Activated CD8-positive, alpha-beta memory T cell treated with anti-CD3 and anti-CD28 coated beads, Interleukin-2, amount 50 U/mL, for 4 hours (primary cell): ENCODE measurements around the gene FEV.

Source experiments
- DNase-seq: peaks from one replicate; pipeline ENCODE4 v3.0.0-alpha.2; 2020

Gene FEV

DNA sequence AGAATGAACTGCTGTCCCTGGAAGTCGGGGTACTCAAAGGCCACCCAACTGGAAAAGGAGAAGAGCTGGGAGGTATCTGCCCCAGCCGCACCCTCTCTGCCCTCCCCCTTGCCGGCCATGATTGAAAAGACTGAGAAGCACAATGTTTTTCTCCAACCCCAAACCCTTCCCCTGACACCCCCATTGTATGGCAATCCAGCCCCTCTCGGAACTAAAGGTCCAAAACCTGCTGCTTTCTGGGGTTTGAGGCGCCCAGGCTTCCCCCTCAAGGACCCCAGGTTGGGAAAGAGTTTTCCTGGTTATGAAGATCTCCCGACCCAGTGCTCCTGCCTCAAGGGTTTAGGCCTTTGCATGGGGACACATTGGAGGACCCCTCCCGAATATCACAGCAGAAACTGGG, 7.2 kb upstream of the FEV start:
- no peak for DNase-seq

DNA sequence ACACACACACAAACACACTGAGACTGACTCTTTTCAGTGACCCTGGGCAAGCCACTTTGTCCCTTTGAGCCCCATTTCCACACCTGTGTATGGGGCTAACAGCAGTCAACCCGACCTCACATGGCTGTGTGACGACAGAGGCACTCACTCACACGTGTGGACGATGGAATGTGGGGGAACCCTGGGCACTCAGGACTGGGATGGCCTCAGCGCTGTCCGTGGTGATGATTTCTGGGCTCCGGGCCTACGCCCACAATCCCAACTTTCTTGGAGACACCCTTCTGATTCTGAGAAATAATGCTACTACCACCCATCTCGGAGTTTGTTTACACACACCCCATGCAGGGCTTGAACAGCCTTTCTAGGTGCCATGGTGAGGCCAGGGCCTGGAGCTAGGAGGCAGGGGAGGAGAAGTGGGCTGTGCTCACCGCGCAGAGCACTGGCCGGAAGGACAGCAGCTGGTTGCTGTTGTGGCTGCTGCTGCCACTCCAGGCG, 6.7 kb upstream of the FEV start:
- DNase-seq, result no peak

DNA sequence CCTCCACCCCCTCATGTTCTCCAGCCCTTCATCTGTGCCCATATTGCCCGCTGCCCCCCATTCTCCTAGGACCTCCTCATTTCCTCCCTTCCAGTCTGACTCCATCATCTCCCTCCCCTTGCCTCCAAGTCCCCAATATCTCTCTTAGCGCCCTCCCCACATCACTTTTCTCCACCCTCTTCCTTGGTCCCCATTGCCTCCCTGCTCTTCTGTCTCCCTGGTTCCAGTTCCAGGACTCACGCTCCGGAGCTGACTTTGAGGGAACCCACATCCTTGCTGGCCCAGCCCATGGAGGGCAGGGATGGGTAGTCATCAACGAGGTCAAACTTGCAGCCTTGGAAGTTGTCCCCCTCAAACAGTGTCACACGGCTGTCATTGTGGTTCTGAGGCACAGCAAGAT, 5.6 kb upstream of the FEV start:
- no peak for DNase-seq

DNA sequence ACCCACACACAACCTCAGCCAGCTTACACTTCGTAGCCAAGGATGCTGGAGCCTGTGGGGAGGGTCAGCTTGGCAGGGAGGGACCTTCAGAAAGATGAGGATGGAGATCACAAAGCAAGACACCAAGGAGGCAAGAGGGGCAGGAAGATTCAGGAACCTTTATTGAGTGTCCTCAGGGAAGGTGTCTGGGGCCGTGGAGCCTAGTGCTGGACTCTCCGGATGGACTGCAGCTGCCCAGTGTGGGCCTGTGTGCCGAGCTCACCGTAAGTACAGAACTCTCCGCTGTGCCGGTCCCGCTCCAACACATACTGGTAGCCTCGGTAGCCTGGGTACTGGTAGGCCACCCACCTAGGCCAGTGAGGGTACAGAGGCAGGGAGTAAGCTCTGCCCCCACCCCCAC, 5.1 kb upstream of the FEV start:
- no peak for DNase-seq

DNA sequence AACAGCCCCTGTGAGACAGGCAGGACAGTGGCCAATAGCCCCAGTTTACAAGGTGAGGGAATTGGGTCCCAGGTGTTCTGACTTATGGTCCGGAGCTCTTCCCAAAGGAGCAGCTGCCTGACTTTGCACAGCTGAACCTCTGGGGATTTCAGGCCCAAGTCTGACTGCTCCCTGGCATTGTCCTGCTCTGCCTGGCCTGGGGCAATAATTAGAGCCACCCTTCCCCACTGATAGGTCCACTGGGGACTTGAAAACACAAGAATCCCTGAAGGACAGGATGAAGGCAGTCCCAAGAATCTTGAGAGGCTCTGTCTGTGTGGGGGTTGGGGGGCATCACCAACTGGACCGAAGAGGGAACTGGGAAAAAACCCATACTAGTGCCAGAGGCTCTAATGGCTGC, 3.7 kb upstream of the FEV start:
- DNase-seq, result no peak

DNA sequence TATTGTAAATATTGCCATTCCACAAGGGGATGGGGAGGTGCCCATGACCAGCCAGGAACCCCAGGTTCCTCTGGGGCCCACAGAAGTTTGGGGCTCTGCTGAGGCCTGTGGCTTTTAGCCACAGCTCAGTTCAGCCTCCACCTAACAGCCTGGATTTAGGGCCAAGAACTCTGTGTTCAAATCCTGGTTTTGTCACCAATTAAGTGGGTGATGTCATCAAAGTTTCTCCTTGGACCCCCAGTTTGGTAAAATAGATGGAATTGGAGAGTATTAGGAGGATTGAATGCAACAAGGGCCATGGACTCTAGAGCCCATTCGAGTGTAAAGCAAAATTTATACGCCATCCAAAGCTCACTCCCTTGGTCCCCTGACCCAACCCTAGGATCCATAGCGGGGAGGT, 3.2 kb upstream of the FEV start:
- no peak for DNase-seq

DNA sequence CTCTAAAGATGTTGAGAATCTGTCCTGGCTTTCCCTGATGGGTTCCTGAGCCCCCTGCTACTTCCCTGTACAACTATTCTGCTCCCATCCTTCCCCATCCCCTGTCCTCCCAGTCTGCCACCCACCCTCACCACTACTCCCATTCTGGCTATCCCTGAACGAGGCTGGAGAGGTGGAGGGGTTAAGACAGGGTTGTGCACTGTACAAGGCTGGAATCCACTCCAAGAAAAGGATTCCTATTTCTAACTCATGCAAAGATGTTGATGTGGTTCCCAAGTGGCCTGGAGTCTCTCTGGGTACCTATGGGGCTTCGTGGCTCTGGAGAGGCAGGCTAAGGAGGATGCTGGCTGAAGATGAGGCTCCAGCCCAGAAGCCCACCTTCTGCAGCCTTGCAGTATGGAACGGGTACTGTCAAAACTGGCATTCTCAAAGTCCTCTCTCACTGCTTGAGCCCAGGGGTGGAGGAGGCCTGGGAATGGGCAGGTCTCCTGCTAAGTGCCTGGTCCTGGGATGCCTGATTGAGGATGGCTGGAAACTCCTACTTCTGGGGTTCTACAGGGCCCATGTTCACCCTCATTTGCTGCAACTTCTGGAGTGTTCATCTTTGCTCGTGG, 1.3 kb upstream of the FEV start:
- DNase-seq, result no peak

DNA sequence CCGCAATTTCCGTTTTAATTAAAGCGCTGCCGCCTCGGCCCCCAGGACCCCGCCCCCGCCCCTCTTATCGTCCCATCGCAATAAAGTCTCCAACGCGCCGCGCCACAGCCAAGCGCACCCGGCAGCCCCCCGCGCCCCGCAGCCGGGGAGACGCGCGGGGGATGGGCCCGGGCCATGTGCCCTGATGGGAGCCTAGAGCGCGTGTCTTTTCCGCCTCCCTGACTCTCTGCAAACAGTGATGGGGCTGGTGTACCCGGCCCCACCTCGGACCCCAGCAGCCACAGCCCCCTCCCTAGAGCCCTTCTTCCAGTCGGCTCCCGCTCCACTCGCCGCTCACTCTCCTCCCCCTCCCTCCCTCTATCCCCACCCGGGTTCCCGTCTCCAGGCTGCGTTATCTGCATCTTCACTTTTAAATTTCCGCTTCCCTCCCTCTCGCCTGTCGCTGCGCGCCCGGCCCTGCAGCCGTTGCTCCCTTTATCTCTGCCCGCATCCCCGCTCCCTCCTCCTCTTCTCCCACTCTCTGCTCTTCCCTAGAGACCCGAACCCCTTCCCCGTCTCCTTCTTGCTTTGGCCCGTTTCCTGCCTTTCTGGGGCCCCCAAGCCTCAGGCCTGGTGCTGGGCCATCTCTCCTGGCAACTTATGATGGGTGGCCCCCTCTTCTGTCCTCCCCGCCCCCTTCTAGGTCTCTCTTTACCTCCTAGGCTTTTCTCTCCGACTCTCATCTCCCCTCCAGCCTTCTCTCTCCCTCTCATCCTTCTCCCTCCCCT, 524 bp upstream of the FEV start:
- DNase-seq, result no peak

DNA sequence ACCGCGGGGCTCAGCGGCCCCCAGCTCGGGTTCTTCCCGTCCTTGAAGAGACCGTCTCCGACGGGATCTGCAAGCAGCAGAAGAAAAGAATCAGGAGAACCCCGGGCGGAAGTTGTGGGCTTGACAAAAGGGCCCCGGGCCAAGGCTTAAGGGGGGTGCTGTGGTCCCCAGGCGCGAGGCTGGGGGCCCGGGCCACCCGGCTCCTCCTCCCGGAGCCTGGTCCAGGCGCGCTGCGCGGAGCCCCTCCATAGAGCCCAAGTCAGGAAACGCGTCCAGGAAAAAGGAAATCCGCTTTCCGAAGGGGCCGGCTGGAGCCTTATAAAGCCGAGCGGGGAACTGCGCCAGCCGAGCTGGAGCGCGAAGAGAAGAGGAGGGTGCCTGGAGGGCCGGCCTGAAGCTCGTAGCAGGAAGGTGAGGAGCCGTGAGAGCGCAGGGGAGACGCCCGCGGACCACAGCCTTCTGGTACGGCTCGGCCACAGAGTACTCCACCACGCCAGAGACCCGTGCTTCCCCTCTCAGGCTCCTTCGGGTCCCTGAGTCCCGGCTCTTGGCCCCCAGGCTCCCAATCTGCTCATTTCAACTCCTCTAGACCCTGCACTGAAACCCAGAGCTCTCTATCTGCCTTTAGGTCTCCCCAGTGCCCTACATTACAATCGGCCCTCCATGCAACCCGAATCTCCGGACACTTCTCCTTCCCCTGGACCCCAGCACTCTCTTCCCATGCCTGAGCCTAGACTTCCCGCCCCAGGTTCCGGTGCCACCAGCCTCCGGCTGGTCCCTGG, 554 bp downstream of the FEV start:
- DNase-seq, result no peak

DNA sequence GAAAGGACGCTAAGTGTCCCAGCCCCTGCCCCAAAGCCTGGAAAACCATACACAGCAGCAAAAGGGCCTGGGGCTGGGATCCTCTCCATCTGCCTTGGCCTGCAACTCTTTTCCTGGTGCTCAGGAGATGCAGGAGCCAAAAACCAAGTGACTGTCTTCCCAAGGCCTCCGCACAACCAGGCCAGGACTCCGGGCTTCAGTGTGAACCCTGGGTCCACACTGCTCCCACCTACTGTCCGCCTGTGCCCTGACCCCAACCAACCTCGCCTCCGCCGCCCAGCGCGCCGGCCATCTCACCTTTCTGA, 1.1 kb downstream of the FEV start:
- DNase-seq, result no peak

DNA sequence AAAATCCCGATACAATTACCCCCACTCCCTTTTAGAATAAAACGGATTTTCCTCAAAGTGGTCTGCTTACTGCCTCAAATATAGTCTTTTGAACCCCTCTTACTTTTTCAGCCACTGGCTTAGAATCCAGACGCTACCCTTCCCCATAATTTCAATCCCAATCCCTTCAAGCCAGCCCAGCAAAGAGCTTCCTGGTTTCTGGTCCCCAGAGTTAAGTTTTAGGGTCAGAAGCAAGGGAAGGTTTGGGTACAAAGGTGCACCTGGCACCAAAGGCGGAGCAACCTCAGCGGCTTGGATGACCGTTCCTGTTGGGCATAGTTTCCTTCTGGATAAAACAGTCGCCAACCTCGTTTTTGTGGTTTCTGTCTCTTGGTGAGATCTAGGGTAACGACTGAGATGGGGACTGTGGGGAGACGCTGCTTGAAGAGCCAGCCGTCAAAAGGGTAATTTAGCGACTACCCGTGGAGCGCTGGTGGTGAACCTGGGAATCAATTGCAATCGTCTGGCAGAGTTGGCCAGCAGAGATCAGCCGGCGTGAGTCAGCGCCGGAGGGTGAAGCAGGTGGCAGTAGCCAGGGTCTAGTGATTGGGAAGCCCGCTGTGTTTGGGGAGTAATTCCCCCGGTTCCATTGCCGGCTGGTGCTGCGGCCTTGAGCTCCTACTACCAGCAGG, 1.6 kb downstream of the FEV start:
- no peak for DNase-seq

DNA sequence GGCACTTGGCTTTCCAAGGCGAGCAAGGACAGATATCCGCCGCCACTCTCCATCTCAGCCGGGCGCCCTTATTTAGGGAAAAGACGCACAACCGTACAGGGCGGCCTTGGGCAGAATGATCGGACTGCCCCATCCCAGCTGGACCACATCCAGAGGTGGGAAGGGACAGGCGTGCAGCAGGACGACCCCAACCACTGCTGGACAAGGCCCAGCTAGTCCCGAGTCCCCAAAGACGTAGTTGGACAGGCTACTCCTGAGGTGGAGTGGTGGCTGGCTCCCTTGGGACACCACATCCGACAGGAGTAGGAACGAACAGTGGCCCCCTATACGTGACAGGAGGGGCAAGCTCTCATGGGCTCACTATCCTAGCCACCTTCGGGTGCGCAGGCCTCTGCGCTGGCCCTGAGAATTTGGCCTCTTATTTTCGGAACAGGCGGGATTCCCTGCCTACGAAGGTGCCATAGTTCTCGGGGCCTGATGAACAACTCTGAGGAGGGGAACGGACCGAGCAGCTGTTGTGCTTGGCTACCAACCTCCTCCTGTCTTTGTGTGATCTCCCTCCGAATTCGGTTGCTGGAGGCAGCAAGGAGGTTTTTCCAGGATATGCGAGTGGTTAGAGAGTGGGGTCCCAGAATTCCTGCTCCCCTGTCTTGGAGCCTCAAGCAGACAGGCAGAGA, 2.3 kb downstream of the FEV start:
- no peak for DNase-seq

DNA sequence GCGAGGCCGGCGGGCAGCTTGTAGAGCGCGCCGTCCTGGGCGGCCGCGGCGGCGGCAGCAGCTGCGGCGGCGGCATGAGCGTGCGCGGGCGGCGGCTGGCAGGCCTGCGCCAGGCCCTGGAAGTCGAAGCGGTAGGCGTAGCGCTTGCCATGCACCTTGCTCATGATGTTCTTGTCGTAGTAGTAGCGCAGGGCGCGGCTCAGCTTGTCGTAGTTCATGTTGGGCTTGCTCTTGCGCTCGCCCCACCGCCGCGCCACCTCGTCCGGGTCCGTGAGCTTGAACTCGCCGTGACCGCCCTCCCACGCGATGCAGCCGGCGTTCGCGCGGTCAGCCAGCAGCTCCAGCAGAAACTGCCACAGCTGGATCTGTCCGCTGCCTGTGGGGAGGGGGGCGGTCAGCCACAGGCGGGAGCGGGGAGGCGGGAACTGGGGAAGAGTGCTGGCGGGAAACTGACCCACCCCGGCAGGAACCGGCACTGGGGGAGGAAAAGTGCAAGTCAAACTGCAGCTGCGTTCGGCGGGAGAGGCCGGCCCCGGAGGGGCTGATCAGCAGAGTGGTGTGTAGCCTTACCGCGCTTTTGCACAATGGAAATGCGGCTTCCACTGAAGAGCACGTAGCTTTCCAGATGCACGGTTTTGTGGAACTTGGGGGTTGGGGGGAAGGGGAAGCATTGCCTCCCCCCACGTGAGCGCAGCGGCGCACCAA, 3.0 kb downstream of the FEV start:
- no peak for DNase-seq

DNA sequence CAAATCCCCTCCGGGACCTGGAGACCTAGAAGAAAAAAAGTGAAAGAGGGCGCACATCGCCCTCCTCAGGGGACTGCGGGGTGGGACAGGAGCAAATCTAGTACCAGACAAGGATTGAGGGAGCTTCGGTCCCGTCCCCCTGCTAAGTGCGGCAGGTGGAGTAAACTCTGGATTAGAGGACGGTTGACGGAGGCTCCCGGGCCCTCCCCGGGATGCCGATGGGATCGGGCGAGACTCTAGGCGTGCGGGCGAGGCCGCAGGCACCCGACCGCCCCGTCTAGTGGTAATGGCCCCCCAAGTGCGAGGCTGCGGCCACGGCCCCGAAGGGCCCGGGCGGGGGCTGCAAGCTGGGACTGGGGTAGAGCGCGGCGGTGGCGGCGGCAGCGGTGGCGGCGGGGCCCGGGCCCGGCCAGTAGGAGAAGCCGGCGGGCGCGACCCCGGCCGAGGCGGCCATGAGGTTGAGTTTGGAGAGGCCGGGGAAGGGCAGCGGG, 3.5 kb downstream of the FEV start:
- no peak for DNase-seq

DNA sequence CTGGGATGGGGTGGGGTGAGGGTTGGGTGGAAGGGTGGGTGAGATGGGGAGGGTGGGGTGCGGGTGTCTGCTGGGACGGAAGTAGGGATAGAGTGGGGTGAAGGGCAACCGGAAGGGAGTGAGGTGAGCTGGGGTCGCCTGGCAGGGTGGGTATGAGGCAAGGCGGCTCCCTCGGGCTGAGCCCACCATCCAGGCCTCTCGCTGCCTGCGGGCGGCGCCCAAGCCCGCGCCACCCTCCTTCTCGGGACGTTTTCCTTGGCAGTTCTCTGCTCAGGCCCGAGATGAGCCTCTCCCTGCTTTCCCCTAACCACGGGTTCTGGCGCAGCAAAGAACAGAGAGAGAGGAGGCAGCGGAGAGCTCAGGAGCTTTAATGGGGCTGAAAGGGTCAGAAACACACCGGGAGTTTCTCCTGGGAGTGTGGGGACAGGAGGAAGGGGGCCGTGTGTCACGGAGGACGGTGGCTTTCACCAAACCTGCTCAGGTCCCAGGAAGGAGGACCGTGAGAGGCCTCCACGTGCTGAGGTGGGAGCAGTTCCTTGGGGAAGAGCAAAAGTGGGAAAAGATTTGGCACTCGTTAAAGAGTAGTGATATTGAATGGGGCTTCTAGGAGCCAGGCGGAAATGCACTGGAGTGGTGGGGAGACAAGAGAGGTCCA, 4.1 kb downstream of the FEV start:
- no peak for DNase-seq

DNA sequence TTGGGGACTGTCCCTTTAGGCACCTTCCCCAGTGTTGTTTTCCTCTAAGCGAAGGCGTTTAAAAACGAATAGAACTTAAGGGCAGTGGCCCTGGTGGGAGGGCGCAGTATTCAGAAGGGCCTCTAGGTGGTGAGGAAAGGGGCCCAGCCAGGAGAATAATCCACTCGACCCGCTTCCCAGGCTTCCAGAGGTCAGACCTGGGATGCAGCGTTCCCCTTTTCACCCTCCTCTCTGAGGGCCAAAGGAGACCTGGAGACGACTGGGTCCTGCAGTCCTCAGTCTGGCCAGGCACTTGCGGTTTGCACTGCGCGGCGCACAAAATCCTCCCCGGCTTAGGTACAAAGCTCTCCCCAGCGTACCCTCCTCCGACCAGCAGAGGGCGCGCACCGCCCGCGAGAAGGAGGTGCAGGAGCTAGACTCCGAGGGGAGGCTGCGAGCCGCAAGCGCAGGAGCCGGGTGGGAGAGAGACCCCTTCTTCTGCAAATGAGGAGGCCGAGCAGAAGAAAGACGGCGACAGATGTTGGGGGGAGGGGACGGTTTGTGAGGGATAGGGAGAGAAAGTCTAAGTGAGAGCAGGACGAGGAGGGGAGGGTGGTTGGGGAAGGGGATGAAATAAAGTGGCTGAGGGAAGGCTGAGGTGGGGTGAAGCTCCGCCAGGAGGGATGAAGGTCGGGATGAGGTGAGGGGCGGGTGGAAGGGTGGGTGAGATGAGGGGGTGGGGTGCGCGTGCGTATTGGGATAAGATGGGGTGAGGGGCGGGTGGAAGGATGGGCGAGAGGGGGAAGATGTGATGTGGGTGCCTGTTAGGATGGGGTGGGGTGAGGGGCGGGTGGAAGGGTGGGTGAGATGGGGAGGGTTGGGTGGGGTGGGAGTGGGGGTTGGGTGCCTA, 4.9 kb downstream of the FEV start:
- peak; percentile 86 for DNase-seq

DNA sequence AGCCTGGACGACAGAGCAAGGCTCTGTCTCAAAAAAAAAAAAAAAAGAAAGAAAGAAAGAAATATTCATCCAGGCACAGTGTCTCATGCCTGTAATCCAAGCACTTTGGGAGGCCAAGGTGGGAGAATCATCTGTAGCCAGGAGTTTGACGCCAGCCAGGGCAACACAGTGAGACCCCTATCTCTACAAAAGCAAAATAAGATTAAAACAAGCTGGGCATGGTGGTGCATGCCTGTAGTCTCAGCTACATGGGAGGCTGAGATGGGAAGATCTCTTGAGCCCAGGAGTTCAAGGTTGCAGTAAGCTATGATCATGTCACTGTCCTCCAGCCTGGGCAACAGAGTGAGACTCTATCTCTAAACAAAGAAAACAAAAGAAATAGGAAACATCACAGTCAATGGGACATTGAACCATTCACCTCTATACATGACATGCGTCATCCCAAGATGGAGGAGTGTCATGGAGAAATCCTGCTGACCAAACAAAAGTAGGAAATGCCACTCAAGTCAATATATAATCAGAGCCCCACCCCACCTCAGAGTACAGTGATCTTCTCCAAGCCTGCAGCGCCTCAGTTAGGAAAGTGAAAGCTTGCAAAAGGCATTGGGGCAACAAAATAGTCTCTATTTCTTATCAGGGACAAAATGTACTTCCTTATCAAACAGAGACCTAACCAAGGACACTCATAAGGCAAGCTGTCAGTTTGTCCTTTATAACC, 9.8 kb downstream of the FEV start:
- no peak for DNase-seq

DNA sequence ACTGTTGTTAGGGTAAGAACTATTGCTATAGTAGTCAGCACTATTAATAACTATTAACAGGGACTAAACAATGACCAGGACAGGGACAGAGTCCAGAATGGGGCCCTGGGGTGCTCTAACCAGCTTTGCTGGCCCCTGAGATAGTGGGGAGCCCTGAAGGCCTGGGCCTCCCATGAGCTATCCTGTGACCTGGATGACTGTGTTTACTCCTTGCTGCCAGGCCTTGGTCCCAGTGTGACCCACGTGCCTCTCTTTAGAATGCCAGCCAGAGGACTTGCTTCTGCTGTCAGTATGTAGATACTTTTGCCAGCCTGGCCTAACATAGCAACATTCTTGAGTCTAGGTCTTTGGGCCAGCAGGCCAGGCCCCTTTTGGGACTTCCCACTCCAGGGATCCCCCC, 14.1 kb downstream of the FEV start:
- no peak for DNase-seq

DNA sequence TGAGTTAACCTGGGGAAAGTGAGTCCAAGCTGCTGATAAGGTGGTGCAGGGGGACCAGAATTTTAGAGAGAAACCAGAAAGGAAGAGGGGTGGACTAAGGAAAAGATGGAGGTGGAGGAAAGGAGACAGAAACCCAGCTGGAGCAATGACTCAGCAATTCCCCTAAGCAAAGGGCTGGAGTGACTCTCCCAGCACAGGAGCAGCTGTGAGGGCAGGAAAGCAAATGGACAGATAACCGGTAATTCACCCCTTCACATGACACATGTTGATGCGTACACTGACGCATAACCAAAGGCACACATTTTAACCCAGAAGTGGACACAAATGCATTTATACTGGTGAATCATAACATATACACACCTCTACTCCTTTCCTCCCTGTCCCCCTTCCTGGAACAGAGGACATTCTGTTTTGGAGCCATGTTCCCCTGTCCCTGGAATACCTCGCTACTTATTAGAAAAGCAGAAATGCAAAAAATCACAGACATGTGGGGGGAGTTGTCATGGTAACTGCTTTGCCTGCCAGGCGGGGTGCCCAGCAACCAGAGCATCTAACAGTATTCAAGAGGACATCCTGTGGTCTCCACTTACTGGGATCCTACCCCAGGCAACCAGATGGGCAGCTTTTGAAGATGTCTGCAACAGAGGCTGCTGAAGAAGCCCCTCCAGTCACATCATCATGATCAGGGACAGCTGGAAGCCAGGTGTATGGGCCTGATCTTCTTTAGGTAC, 20.8 kb downstream of the FEV start:
- DNase-seq, result no peak
